Bronchial epithelial cell (primary cell): ENCODE results near the gene CTDP1. TPM values are rescaled to one million over a fixed set of nuclear protein-coding genes. Genes with fewer than 3 reads are reported as not detected.
A peak's percentile ranks its signal among the peaks of the same experiment; 100 is the strongest.

Source experiments
- DNase-seq: peaks from one replicate; pipeline ENCODE4 v3.0.0-alpha.2; 2010; ENCODE audit warnings: low read depth
- FAIRE-seq: peaks from 2 replicates; lab custom pipeline; 2011; peaks lifted over from hg19 to GRCh38; lab: Jason Lieb, UNC
- H3K27me3 ChIP-seq: 2 replicates; pipeline ENCODE4 v1.5.1; 2011; ENCODE audit warnings: low read length; ENCODE audit not compliant: control insufficient read depth, insufficient read depth
- H3K36me3 ChIP-seq: 2 replicates; pipeline ENCODE4 v1.5.1; 2011; ENCODE audit warnings: low read length; ENCODE audit not compliant: control insufficient read depth, insufficient read depth
- H3K4me3 ChIP-seq: 2 replicates; pipeline ENCODE4 v1.5.1; 2011; ENCODE audit warnings: mild to moderate bottlenecking, low read depth, low read length, control low read depth
- CTCF ChIP-seq: IDR thresholded peaks from 2 replicates; pipeline ENCODE4 v1.5.1; 2011; ENCODE audit warnings: mild to moderate bottlenecking, moderate library complexity, low read length, control low read depth, inconsistent platforms; ENCODE audit not compliant: insufficient read depth, severe bottlenecking
- total RNA-seq: library from RNA; depleted of rRNA; stranded (reverse); fragments of >200 nt; gene quantifications from 2 replicates; pipeline ENCODE4 v1.2.1, GENCODE V29; 2014

CTDP1 gene
- total RNA-seq, 1 donor from 2014 or later, result 27.1 TPM

DNA sequence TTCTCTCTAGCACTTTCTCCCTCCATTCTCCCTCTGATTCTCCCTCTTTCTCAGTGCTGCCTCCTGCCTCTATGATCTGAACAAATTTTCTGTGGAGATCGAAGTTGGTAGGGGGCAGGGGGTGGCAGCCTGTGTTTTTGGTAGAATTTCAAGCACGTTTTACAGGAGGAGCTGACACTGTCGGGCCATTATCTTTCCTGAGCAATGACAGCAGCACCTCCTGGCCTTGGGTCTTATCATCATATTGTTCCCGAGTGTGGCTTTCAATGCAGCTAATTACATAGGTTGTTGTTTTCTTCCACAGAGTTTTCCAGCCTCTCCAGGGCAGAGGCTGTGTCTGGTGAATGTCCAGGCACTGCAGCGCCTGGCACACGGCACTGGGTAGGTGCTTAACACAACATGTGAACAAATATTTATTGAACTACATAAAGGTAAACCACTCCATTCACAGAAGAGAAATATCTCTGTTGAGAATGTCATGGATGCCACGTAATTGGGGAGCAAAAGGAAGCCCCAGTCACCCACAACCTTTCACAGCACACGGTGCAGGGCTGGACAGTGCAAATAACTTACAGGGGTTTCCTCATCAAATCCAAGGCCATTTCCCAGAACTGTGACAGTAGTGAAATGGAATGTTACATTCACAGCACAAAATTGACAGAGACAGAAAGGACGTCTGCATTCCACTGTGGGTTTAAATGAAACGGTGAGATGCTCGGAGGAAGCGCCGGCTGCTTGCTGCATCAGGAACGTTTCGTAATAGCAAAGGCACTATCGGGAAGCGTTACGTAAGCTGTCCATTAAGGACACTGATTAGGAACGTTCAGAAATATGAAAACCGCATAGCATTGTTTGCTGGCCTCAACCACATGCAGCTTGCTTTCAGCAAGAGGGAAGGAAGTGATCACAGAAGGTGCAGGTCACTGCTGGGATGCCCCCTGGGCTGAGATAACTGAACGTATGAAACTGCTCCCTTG is 111.7 kb downstream of the CTDP1 start:
- FAIRE-seq (peak; percentile 96), DNase-seq (peak; percentile 91)
- Histone ChIP-seq H3K27me3 (peaks cover 5% of the 10 kb centered on the region), H3K36me3 (no peaks in the 10 kb centered on the region), H3K4me3 (no peak overlapping the region)
- TF ChIP-seq CTCF, result no peak

- H3K36me3 ChIP-seq, result no peaks in the 10 kb centered on the region
- peaks cover 11% of the 10 kb centered on the region for H3K27me3 ChIP-seq
- H3K4me3 ChIP-seq, result no peak overlapping the region
- no peak for FAIRE-seq
- no peak for TF ChIP-seq CTCF
- DNase-seq, result no peak
Measured at GRCh38 chr18:79792096-79792987, 112.7 kb downstream of the CTDP1 start.

- DNase-seq, result no peak
- H3K36me3 ChIP-seq, result no peaks in the 10 kb centered on the region
- TF ChIP-seq CTCF, result no peak
- peaks cover 14% of the 10 kb centered on the region for H3K27me3 ChIP-seq
- FAIRE-seq, result no peak
- H3K4me3 ChIP-seq, result no peak overlapping the region
Measured at GRCh38 chr18:79792988-79793355, 113.4 kb downstream of the CTDP1 start.

- no peak for TF ChIP-seq CTCF
- Histone ChIP-seq H3K27me3 (peaks cover 28% of the 10 kb centered on the region), H3K4me3 (no peak overlapping the region), H3K36me3 (no peaks in the 10 kb centered on the region)
- DNase-seq, result no peak
- FAIRE-seq, result peak; percentile 90
Measured at GRCh38 chr18:79794846-79795245, 115.2 kb downstream of the CTDP1 start.

DNA sequence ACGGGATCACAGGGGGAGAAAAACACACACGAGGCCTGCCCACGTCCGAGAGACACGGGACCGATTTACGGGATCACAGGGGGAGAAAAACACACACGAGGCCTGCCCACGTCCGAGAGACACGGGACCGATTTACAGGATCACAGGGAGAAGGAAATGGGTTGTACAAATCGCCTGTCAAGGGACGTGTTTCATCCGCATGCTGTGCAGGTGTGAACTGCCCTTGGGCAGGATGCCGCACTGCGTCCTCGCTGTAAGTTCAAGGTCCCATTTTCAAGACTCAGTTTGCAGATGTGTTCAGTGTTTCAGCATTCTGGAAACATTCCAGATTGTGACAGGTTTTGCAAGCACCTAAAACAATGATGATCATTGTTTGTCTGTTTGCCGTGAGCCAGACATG is 115.8 kb downstream of the CTDP1 start:
- FAIRE-seq, result peak; percentile 95
- TF ChIP-seq CTCF, result no peak
- no peaks in the 10 kb centered on the region for H3K36me3 ChIP-seq
- DNase-seq, result no peak
- H3K27me3 ChIP-seq, result peaks cover 27% of the 10 kb centered on the region
- H3K4me3 ChIP-seq, result no peak overlapping the region
